HCT116 (cell line): ENCODE data around the gene RNF130. TPM values are rescaled to one million over a fixed set of nuclear protein-coding genes. Genes with fewer than 3 reads are reported as not detected.
"Not testable (repeated sequence)": the region's sequence is repeated elsewhere in the genome, so short reads cannot be mapped to it uniquely, and the experiment has no call there.

ENCODE experiments used
- ATAC-seq: fragments of 200-7000 bp; cut with Tn5 transposase; 2 replicates; pipeline ENCODE4 v1.9.1; 2020; ENCODE audit warnings: mild to moderate bottlenecking, moderate library complexity
- BruUV-seq: library from RNA; stranded (reverse); fragments of 400-500 nt; replicated peaks from 2 replicates; lab custom pipeline; 2021; lab: Mats Ljungman, UMichigan
- CTCF ChIA-PET: fragments of 300-600 bp; sonication (Branson Sonifier 250); formaldehyde crosslinking; loops from one replicate; lab custom pipeline; 2021; ENCODE audit warnings: antibody characterized with exemption; lab: Charles Lee
- POLR2A ChIA-PET: fragments of 300-600, 350-600 bp; sonication (Branson Sonifier 250); formaldehyde crosslinking; loops from one replicate; lab custom pipeline; 2021; ENCODE audit warnings: antibody characterized with exemption; lab: Charles Lee
- RAD21 ChIA-PET, 2 experiments: fragments of 300-600 bp; sonication (Branson Sonifier 250); formaldehyde crosslinking; loops; one replicate each; lab custom pipeline; 2023; ENCODE audit warnings: low total read pairs in 2 of 2; ENCODE audit not compliant: uncharacterized antibody in 2 of 2, unreplicated experiment in 2 of 2, low non-redundant PET in 1 of 2; lab: Charles Lee
- DNase-seq: peaks from one replicate; pipeline ENCODE4 v3.0.0-alpha.2; 2010; ENCODE audit warnings: low read depth, low spot score
- H2AFZ ChIP-seq: fragments of 200-600 bp; shearing (Covaris generic), sonication (generic); 2 replicates; pipeline ENCODE4 v1.6.1; 2017; ENCODE audit warnings: low read depth, mixed run types, mixed read lengths, antibody characterized with exemption, low read length; ENCODE audit not compliant: poor library complexity, severe bottlenecking
- H3K27ac ChIP-seq: 2 replicates; pipeline ENCODE4 v1.5.1; 2012; ENCODE audit warnings: low read depth, low read length
- H3K27me3 ChIP-seq: fragments of 200-600 bp; sonication (generic); 2 replicates; pipeline ENCODE4 v1.6.1; 2016; ENCODE audit warnings: mixed run types, low read length, mixed read lengths; ENCODE audit not compliant: insufficient read depth
- H3K36me3 ChIP-seq, 2 experiments: fragments of 200-500 bp in 1 of 2; fragments of 200-600 bp in 1 of 2; sonication (Bioruptor generic) in 1 of 2; sonication (generic) in 1 of 2; 2 replicates each; pipeline versions ENCODE4 v1.5.1 to v1.6.1; 2014 to 2016; ENCODE audit warnings: low read length in 2 of 2, inconsistent platforms in 1 of 2, mixed read lengths in 1 of 2, mixed run types in 1 of 2; ENCODE audit not compliant: insufficient read depth in 2 of 2, control insufficient read depth in 1 of 2
- H3K4me1 ChIP-seq, 2 experiments: fragments of 200-600 bp in 1 of 2; sonication (generic) in 1 of 2; 2 replicates each; pipeline versions ENCODE4 v1.5.1 to v1.6.1; 2012 to 2017; ENCODE audit warnings: low read length in 2 of 2, inconsistent platforms in 1 of 2, mild to moderate bottlenecking in 1 of 2, mixed read lengths in 1 of 2, mixed run types in 1 of 2, moderate library complexity in 1 of 2; ENCODE audit not compliant: insufficient read depth in 2 of 2, control insufficient read depth in 1 of 2
- H3K4me2 ChIP-seq: fragments of 200-600 bp; sonication (generic); 2 replicates; pipeline ENCODE4 v1.6.1; 2017; ENCODE audit warnings: mixed run types, low read length, mixed read lengths
- H3K4me3 ChIP-seq, 2 experiments: fragments of 200-600 bp in 1 of 2; sonication (generic) in 1 of 2; replicated peaks in 1 of 2; 2 replicates each; pipeline ENCODE4 v1.5.1; 2011 to 2016; ENCODE audit warnings: low read length in 2 of 2, control low read depth in 1 of 2, low read depth in 1 of 2, mild to moderate bottlenecking in 1 of 2, mixed read lengths in 1 of 2, mixed run types in 1 of 2
- H3K79me2 ChIP-seq: fragments of 200-600 bp; sonication (generic); 2 replicates; pipeline ENCODE4 v1.6.1; 2017; ENCODE audit warnings: mild to moderate bottlenecking, mixed run types, low read length, moderate library complexity, mixed read lengths; ENCODE audit not compliant: insufficient read depth
- H3K9ac ChIP-seq: fragments of 200-600 bp; sonication (generic); 2 replicates; pipeline ENCODE4 v1.6.1; 2016; ENCODE audit warnings: low read length, mixed read lengths
- H3K9me2 ChIP-seq: fragments of 200-600 bp; sonication (generic), shearing (Covaris generic); 2 replicates; pipeline ENCODE4 v1.6.1; 2017; ENCODE audit warnings: mixed run types, mild to moderate bottlenecking, moderate library complexity; ENCODE audit not compliant: insufficient read depth
- H3K9me3 ChIP-seq, 2 experiments: fragments of 200-500 bp in 1 of 2; fragments of 200-600 bp in 1 of 2; sonication (Bioruptor generic) in 1 of 2; sonication (generic) in 1 of 2; 2 replicates each; pipeline ENCODE4 v1.6.1; 2014 to 2017; ENCODE audit warnings: low read length in 2 of 2, mixed read lengths in 2 of 2, inconsistent platforms in 1 of 2, low read depth in 1 of 2, mild to moderate bottlenecking in 1 of 2, mixed run types in 1 of 2, moderate library complexity in 1 of 2; ENCODE audit not compliant: control insufficient read depth in 1 of 2, insufficient read depth in 1 of 2
- H4K20me1 ChIP-seq: fragments of 200-600 bp; sonication (generic), shearing (Covaris generic); 2 replicates; pipeline ENCODE4 v1.6.1; 2017; ENCODE audit warnings: mixed run types, mild to moderate bottlenecking, moderate library complexity; ENCODE audit not compliant: insufficient read depth
- ATF3 ChIP-seq: IDR thresholded peaks from 2 replicates; pipeline ENCODE4 v1.6.1; 2012
- CTCF ChIP-seq, 3 experiments: fragments of 200-600 bp in 1 of 3; sonication (generic) in 1 of 3; IDR thresholded peaks in 2 of 3; conservative IDR thresholded peaks in 1 of 3; 2 replicates each; pipeline ENCODE4 v1.5.1; 2012 to 2017; ENCODE audit warnings: low read depth in 2 of 3, low read length in 2 of 3, antibody characterized with exemption in 1 of 3, borderline replicate concordance in 1 of 3, control low read depth in 1 of 3, mild to moderate bottlenecking in 1 of 3, mixed read lengths in 1 of 3, mixed run types in 1 of 3, moderate library complexity in 1 of 3; ENCODE audit not compliant: insufficient read depth in 1 of 3
- ELF1 ChIP-seq: IDR thresholded peaks from 2 replicates; pipeline ENCODE4 v1.6.1; 2012; ENCODE audit warnings: low read depth, borderline replicate concordance
- EZH2 ChIP-seq: fragments of 200-600 bp; sonication (generic); IDR thresholded peaks from 2 replicates; pipeline ENCODE4 v1.6.1; 2017; ENCODE audit warnings: antibody characterized with exemption, mixed run types
- FOSL1 ChIP-seq: IDR thresholded peaks from 2 replicates; pipeline ENCODE4 v1.6.1; 2012; ENCODE audit warnings: low read depth
- JUND ChIP-seq: IDR thresholded peaks from 2 replicates; pipeline ENCODE4 v1.6.1; 2012
- MAX ChIP-seq: IDR thresholded peaks from 2 replicates; pipeline ENCODE4 v1.6.1; 2012
- POLR2AphosphoS5 ChIP-seq: IDR thresholded peaks from 2 replicates; pipeline ENCODE4 v1.6.1; 2011; ENCODE audit warnings: mild to moderate bottlenecking, low read depth, low read length, moderate library complexity
- RAD21 ChIP-seq: IDR thresholded peaks from 2 replicates; pipeline ENCODE4 v1.6.1; 2012; ENCODE audit warnings: low read depth, mild to moderate bottlenecking
- REST ChIP-seq: IDR thresholded peaks from 2 replicates; pipeline ENCODE4 v1.6.1; 2012; ENCODE audit warnings: low read depth
- SP1 ChIP-seq: IDR thresholded peaks from 2 replicates; pipeline ENCODE4 v1.6.1; 2012; ENCODE audit warnings: low read depth
- TCF7L2 ChIP-seq: IDR thresholded peaks from 2 replicates; pipeline ENCODE4 v1.7.0; 2011; ENCODE audit warnings: borderline replicate concordance, inconsistent platforms; ENCODE audit not compliant: insufficient read depth, insufficient read length; ENCODE audit errors: extremely low read depth
- ZFX ChIP-seq: fragments of 450-650 bp; IDR thresholded peaks from 2 replicates; pipeline ENCODE4 v1.6.1; 2017
- ZNF274 ChIP-seq: fragments of 200-500 bp; sonication (Bioruptor generic); IDR thresholded peaks from 2 replicates; pipeline ENCODE4 v1.6.1; 2014; ENCODE audit warnings: mild to moderate bottlenecking, low read depth, low read length, inconsistent platforms
- intact Hi-C: fragments of 100-400 bp; cut with micrococcal nuclease; formaldehyde crosslinking; loops from 2 replicates; pipeline ENCODE4 v1.10.0; 2022
- total RNA-seq: library from RNA; stranded (reverse); gene quantifications from one replicate; pipeline ENCODE4 v1.2.1, GENCODE V29; 2021; ENCODE audit not compliant: unreplicated experiment

RNF130 gene
- total RNA-seq, 1 experiment from 2014 or later: 34.9 TPM

- DNase-seq: no peak
- ATAC-seq: no peak
- Histone ChIP-seq H3K27me3 (no peaks in the 10 kb centered on the region), H3K4me2 (no peak overlapping the region), H3K9ac (no peak overlapping the region), H3K4me3 (no peak overlapping the region), H3K36me3 (no peaks in the 10 kb centered on the region; a peak in 1 of 4 replicates), H3K9me2 (no peaks in the 10 kb centered on the region), H3K27ac (no peak overlapping the region), H3K9me3 (no peaks in the 10 kb centered on the region), H4K20me1 (no peaks in the 10 kb centered on the region), H3K79me2 (no peaks in the 10 kb centered on the region), H3K4me1 (no peaks in the 10 kb centered on the region), H2AFZ (no peak overlapping the region)
- intact Hi-C loops: no loop called here
- CTCF ChIA-PET: no interaction called here
- RAD21 ChIA-PET: no interaction called here
- POLR2A ChIA-PET: no interaction called here
- TF ChIP-seq ATF3 (no peak), MAX (no peak), ZNF274 (no peak), ZFX (no peak), ELF1 (no peak), RAD21 (no peak), FOSL1 (no peak), JUND (no peak), TCF7L2 (no peak), REST (no peak), POLR2AphosphoS5 (no peak), SP1 (no peak), EZH2 (no peak), CTCF (IDR thresholded peaks at IDR 0.05 in 2 of 3, conservative IDR thresholded peaks at IDR 0.05 in 1 of 3; ENCODE audit: borderline replicate concordance in 1 of 3, insufficient read depth in 1 of 3, low read depth in 2 of 3, low read length in 2 of 3) (no peak)
- BruUV-seq: no TSS peak
Observed at GRCh38 chr5:179959641-179960040, 111.9 kb downstream of the RNF130 start.

- POLR2A ChIA-PET, DNase-seq, H3K9ac ChIP-seq: not testable (repeated sequence)
Observed at GRCh38 chr5:179959118-179959517, 112.4 kb downstream of the RNF130 start.

More at GRCh38 chr5:179959118-179959517, 112.4 kb downstream of the RNF130 start:
- H3K9me2 ChIP-seq, H3K4me1 ChIP-seq, intact Hi-C loops, ATAC-seq, CTCF ChIA-PET, H3K36me3 ChIP-seq, H2AFZ ChIP-seq, RAD21 ChIA-PET, H3K9me3 ChIP-seq, H3K27me3 ChIP-seq, H3K79me2 ChIP-seq, H4K20me1 ChIP-seq, BruUV-seq, H3K27ac ChIP-seq, H3K4me3 ChIP-seq, H3K4me2 ChIP-seq: not testable (repeated sequence)
